PFSK-1 (cell line): Measurements from ENCODE around the gene GAPDHS.

Experiments used
- FOXP2 ChIP-seq: optimal IDR thresholded peaks from 2 replicates; pipeline ENCODE3; 2011; ENCODE audit warnings: borderline replicate concordance, control low read depth, inconsistent platforms; ENCODE audit not compliant: insufficient read depth; ENCODE audit errors: extremely low read length, extremely low read depth
- POLR2AphosphoS5 ChIP-seq: IDR thresholded peaks from 2 replicates; pipeline ENCODE4 v1.6.1; 2012; ENCODE audit warnings: low read depth, mild to moderate bottlenecking, control low read depth, low read length, moderate library complexity
- SIN3A ChIP-seq: IDR thresholded peaks from 2 replicates; pipeline ENCODE4 v1.6.1; 2012; ENCODE audit warnings: mild to moderate bottlenecking, low read length, moderate library complexity, borderline replicate concordance; ENCODE audit not compliant: insufficient read depth
- TAF1 ChIP-seq: IDR thresholded peaks from 2 replicates; pipeline ENCODE4 v1.6.1; 2012; ENCODE audit warnings: low read length, control low read depth, borderline replicate concordance; ENCODE audit not compliant: insufficient read depth
- TF ChIP-seq, protein P1 (sequence below), 2 experiments: IDR thresholded peaks; 2 replicates each; pipeline versions ENCODE4 v1.6.1 to v1.8.0; 2011 to 2012; ENCODE audit warnings: low read depth in 2 of 2, low read length in 2 of 2, control low read depth in 1 of 2, inconsistent platforms in 1 of 2, mild to moderate bottlenecking in 1 of 2, moderate library complexity in 1 of 2; ENCODE audit not compliant: insufficient read depth in 1 of 2

Gene GAPDHS

GRCh38 chr19:35546532-35546931, 13.3 kb downstream of the GAPDHS start:
- no peak for TF ChIP-seq FOXP2
- TF ChIP-seq, protein P1, sequence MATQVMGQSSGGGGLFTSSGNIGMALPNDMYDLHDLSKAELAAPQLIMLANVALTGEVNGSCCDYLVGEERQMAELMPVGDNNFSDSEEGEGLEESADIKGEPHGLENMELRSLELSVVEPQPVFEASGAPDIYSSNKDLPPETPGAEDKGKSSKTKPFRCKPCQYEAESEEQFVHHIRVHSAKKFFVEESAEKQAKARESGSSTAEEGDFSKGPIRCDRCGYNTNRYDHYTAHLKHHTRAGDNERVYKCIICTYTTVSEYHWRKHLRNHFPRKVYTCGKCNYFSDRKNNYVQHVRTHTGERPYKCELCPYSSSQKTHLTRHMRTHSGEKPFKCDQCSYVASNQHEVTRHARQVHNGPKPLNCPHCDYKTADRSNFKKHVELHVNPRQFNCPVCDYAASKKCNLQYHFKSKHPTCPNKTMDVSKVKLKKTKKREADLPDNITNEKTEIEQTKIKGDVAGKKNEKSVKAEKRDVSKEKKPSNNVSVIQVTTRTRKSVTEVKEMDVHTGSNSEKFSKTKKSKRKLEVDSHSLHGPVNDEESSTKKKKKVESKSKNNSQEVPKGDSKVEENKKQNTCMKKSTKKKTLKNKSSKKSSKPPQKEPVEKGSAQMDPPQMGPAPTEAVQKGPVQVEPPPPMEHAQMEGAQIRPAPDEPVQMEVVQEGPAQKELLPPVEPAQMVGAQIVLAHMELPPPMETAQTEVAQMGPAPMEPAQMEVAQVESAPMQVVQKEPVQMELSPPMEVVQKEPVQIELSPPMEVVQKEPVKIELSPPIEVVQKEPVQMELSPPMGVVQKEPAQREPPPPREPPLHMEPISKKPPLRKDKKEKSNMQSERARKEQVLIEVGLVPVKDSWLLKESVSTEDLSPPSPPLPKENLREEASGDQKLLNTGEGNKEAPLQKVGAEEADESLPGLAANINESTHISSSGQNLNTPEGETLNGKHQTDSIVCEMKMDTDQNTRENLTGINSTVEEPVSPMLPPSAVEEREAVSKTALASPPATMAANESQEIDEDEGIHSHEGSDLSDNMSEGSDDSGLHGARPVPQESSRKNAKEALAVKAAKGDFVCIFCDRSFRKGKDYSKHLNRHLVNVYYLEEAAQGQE (IDR thresholded peaks at IDR 0.05; ENCODE audit: insufficient read depth in 1 of 2, low read depth in 2 of 2, low read length in 2 of 2) = no peak
- TF ChIP-seq TAF1 = no peak
- no peak for TF ChIP-seq POLR2AphosphoS5
- no peak for TF ChIP-seq SIN3A

DNA sequence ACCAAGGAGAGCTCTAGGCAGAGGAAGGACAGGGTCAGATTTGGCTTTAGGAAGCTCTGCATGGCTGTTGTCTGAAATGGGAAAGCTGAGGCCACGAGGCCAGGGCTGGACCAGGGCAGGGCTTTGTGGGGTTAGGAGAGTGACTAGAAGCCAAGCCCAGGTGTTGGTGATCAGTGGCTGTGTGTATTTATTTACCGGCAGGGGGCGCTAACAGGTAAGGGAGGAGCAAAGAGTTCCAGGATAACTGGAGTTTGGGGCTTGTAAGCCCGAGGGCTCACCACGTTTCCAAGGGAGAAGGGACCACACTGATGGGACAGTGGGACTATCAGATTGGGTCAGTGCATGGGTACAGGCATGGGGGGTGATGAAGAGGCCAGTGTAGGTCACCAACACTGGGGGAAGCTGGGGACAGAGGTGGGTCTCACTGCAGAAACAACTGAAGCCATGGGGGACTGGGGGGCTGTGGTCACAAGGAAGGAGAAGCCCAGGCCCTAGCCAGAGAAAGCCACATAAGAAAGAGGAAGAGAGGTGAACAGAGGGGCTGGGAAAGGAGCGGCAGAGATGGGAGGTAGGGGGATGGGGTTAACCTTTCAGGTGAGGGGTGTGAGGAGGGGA, 16.0 kb downstream of the GAPDHS start:
- TF ChIP-seq TAF1 = no peak
- TF ChIP-seq POLR2AphosphoS5 = no peak

- TF ChIP-seq TAF1 = no peak
- TF ChIP-seq SIN3A = no peak
- TF ChIP-seq POLR2AphosphoS5 = no peak
- no peak for TF ChIP-seq FOXP2
- TF ChIP-seq, protein P1 (IDR thresholded peaks at IDR 0.05; ENCODE audit: insufficient read depth in 1 of 2, low read depth in 2 of 2, low read length in 2 of 2) = no peak
Observed at GRCh38 chr19:35549879-35550523, 16.7 kb downstream of the GAPDHS start.

GRCh38 chr19:35551091-35551810, 18.0 kb downstream of the GAPDHS start:
- TF ChIP-seq POLR2AphosphoS5 = no peak
- no peak for TF ChIP-seq TAF1
- TF ChIP-seq FOXP2 = no peak
- TF ChIP-seq, protein P1 (IDR thresholded peaks at IDR 0.05; ENCODE audit: insufficient read depth in 1 of 2, low read depth in 2 of 2, low read length in 2 of 2) = no peak
- TF ChIP-seq SIN3A = no peak

DNA sequence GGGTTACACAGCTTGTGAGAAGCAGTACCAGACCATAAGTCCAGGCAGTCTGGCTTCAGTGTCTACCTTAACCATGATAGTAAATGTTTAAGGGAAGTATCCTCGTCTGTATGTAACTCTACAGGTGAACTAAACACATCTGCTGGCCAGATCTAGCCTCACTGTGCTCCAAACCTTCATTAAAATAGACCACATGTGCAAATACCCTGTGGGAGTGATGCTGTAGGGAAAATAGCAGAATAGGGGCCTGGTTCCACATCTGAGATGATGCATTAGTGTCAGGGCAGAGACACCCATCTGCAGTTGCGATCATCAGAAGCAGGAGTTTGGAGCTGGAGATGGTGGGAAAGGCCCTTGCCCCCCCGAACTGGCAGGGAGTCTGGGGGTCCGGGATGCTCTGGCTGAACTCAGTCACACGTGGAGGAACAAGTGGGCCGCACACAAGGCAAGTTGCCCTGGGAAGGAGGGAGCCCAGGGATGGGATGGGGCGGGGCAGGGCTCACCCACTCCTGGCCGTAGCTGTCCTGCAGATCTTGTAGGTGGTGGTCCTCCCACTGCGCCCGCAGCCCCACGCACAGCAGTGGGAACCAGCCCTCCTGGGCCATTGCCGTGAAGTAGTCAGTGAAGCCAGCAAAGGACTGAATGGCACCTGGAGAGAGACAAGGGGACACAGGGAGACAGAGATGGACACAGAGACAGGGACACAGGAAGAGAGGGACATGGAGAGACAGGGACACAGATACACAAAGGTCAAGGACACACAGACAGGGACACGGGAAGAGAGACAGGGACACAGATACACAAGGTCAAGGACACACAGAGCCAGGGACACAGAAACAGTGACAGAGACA, 19.5 kb downstream of the GAPDHS start:
- no peak for TF ChIP-seq FOXP2
- TF ChIP-seq POLR2AphosphoS5 = no peak
- no peak for TF ChIP-seq TAF1
- TF ChIP-seq, protein P1 (IDR thresholded peaks at IDR 0.05; ENCODE audit: insufficient read depth in 1 of 2, low read depth in 2 of 2, low read length in 2 of 2) = no peak
- TF ChIP-seq SIN3A = no peak
